ENCODE measurements around the gene LSM3.

LSM3 gene

DNA sequence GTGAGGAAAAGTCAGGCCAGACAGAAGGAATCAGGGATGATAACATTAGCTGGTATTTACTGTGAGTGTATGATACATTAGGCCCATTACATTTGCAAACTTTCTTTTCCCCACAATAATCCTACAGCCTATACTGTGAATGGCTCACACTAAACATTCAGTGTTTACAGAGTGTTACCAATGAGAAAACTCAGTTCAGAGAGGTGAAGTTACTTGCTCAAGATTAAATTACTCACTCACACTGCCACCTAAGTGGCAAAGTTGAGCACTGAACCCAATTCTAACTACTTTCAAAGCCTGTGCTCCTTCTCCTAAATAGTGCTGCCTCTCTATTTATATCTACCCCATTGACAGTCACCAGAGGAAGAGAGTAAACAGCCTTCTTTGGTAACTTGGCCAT lies 8.7 kb upstream of the LSM3 start:
- TF ChIP-seq SPI1 (IDR thresholded peaks at IDR 0.05; ENCODE audit: borderline replicate concordance, low read depth): no peak
- no peak for TF ChIP-seq POLR2AphosphoS5 (IDR thresholded peaks at IDR 0.05; ENCODE audit: low read depth)
- TF ChIP-seq, protein P1, sequence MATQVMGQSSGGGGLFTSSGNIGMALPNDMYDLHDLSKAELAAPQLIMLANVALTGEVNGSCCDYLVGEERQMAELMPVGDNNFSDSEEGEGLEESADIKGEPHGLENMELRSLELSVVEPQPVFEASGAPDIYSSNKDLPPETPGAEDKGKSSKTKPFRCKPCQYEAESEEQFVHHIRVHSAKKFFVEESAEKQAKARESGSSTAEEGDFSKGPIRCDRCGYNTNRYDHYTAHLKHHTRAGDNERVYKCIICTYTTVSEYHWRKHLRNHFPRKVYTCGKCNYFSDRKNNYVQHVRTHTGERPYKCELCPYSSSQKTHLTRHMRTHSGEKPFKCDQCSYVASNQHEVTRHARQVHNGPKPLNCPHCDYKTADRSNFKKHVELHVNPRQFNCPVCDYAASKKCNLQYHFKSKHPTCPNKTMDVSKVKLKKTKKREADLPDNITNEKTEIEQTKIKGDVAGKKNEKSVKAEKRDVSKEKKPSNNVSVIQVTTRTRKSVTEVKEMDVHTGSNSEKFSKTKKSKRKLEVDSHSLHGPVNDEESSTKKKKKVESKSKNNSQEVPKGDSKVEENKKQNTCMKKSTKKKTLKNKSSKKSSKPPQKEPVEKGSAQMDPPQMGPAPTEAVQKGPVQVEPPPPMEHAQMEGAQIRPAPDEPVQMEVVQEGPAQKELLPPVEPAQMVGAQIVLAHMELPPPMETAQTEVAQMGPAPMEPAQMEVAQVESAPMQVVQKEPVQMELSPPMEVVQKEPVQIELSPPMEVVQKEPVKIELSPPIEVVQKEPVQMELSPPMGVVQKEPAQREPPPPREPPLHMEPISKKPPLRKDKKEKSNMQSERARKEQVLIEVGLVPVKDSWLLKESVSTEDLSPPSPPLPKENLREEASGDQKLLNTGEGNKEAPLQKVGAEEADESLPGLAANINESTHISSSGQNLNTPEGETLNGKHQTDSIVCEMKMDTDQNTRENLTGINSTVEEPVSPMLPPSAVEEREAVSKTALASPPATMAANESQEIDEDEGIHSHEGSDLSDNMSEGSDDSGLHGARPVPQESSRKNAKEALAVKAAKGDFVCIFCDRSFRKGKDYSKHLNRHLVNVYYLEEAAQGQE (IDR thresholded peaks at IDR 0.05; ENCODE audit: insufficient replicate concordance, low read depth): no peak
- TF ChIP-seq, protein P2, sequence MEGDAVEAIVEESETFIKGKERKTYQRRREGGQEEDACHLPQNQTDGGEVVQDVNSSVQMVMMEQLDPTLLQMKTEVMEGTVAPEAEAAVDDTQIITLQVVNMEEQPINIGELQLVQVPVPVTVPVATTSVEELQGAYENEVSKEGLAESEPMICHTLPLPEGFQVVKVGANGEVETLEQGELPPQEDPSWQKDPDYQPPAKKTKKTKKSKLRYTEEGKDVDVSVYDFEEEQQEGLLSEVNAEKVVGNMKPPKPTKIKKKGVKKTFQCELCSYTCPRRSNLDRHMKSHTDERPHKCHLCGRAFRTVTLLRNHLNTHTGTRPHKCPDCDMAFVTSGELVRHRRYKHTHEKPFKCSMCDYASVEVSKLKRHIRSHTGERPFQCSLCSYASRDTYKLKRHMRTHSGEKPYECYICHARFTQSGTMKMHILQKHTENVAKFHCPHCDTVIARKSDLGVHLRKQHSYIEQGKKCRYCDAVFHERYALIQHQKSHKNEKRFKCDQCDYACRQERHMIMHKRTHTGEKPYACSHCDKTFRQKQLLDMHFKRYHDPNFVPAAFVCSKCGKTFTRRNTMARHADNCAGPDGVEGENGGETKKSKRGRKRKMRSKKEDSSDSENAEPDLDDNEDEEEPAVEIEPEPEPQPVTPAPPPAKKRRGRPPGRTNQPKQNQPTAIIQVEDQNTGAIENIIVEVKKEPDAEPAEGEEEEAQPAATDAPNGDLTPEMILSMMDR (IDR thresholded peaks at IDR 0.05; ENCODE audit: insufficient read depth, low read length): no peak
- TF ChIP-seq GABPA (IDR thresholded peaks at IDR 0.05; ENCODE audit: low read depth): no peak
- H3K27ac ChIP-seq (replicated peaks): no peak overlapping the region
- H3K27me3 ChIP-seq (ENCODE audit: insufficient read depth, poor library complexity, severe bottlenecking): no peaks in the 10 kb centered on the region
- no peak for DNase-seq (ENCODE audit: low read depth in 1 of 2, low spot score in 1 of 2)
- H3K4me3 ChIP-seq (replicated peaks; ENCODE audit: insufficient read depth, low read length): no peak overlapping the region

DNA sequence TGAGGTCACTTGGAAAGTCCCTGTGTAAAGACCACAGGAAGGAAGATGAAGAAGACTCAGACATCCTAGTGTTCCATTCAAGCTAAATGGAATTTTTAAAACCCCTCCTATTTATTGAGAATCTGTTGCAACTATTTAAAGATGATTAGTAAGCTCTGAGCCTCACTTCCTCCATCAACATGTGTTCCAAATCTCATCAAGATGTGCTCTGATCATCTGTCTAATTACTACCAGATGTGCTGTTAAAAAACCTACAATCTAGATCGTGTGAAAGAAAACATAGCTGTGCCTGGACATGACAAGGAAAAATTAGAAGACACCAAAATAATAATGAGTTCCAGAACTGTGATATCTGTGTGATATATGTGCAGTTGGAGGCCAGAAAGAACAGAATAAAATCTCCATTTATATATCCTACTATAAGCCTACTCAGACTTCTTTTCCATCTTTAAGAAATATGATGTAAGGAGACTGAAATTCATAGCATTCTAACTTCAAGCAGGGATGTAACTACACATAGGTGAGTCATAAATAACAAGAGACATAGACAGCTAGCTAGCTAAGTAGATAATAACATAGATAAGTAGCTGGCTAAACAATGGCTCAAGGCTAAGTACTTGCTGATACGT lies 8.0 kb upstream of the LSM3 start:
- Histone ChIP-seq H3K27ac (replicated peaks) (no peak overlapping the region), H3K27me3 (ENCODE audit: insufficient read depth, poor library complexity, severe bottlenecking) (no peaks in the 10 kb centered on the region), H3K4me3 (replicated peaks; ENCODE audit: insufficient read depth, low read length) (no peak overlapping the region)
- TF ChIP-seq, protein P1 (IDR thresholded peaks at IDR 0.05; ENCODE audit: insufficient replicate concordance, low read depth): no peak
- TF ChIP-seq, protein P2 (IDR thresholded peaks at IDR 0.05; ENCODE audit: insufficient read depth, low read length): no peak
- no peak for TF ChIP-seq SPI1 (IDR thresholded peaks at IDR 0.05; ENCODE audit: borderline replicate concordance, low read depth)
- no peak for TF ChIP-seq GABPA (IDR thresholded peaks at IDR 0.05; ENCODE audit: low read depth)
- no peak for TF ChIP-seq POLR2AphosphoS5 (IDR thresholded peaks at IDR 0.05; ENCODE audit: low read depth)
- no peak for DNase-seq (ENCODE audit: low read depth in 1 of 2, low spot score in 1 of 2)

DNA sequence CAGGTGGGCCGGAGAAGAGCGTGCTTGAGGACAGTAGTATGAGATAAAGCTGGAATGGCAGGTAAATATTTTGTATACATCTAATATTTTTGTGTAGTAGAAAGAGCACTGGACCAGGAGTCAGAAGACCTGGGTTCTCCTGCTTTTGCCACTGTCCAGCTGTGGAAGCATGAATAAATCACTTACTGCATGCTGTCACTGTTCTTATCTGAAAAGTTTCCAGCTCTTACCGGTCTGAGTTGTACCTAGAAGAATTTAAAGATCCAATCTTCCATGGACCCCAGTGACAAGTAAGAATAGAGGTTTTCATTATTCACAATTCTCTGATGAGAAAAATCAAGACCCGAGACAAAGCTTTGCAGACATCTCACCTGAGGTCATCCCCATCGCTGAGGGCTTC lies 6.1 kb upstream of the LSM3 start:
- H3K4me3 ChIP-seq (replicated peaks; ENCODE audit: insufficient read depth, low read length): no peak overlapping the region
- TF ChIP-seq POLR2AphosphoS5 (IDR thresholded peaks at IDR 0.05; ENCODE audit: low read depth) (no peak), GABPA (IDR thresholded peaks at IDR 0.05; ENCODE audit: low read depth) (no peak)
- TF ChIP-seq, protein P2 (IDR thresholded peaks at IDR 0.05; ENCODE audit: insufficient read depth, low read length): no peak
- TF ChIP-seq, protein P1 (IDR thresholded peaks at IDR 0.05; ENCODE audit: insufficient replicate concordance, low read depth): no peak
- no peak overlapping the region for H3K27ac ChIP-seq (replicated peaks)
- H3K27me3 ChIP-seq (ENCODE audit: insufficient read depth, poor library complexity, severe bottlenecking): no peaks in the 10 kb centered on the region
- no peak for DNase-seq (ENCODE audit: low read depth in 1 of 2, low spot score in 1 of 2)
